ENCODE data around the gene MAP7D3.
"Not testable (repeated sequence)": the region's sequence is repeated elsewhere in the genome, so short reads cannot be mapped to it uniquely, and the experiment has no call there.

DNA sequence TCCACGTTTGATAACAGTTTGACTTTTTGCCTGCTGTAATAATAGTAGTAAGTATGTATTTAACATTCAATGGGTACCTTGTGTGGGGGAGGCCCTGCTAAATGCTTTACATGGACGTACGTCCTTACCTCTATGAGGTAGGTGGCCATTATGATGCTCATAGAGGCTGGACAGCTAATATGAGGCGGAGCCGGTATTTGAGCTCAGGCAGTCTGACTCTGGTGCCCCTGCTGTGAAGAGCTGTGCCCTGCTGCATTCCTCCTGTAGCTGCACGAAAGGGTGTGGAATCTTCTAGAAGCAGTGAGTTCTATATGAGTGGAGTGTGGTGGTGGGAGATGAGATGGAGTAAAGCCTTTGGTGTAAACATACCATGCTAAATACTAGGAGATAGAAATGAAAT is 83.2 kb downstream of the MAP7D3 start:
- not testable (repeated sequence) for TF ChIP-seq POLR2A (IDR thresholded peaks at IDR 0.05; ENCODE audit: low read depth); CTCF (IDR thresholded peaks at IDR 0.05); POLR2AphosphoS5 (IDR thresholded peaks at IDR 0.05)

All from esophagus muscularis mucosa (tissue), 3 donors.